ENCODE results near the gene HDAC5.

DNA sequence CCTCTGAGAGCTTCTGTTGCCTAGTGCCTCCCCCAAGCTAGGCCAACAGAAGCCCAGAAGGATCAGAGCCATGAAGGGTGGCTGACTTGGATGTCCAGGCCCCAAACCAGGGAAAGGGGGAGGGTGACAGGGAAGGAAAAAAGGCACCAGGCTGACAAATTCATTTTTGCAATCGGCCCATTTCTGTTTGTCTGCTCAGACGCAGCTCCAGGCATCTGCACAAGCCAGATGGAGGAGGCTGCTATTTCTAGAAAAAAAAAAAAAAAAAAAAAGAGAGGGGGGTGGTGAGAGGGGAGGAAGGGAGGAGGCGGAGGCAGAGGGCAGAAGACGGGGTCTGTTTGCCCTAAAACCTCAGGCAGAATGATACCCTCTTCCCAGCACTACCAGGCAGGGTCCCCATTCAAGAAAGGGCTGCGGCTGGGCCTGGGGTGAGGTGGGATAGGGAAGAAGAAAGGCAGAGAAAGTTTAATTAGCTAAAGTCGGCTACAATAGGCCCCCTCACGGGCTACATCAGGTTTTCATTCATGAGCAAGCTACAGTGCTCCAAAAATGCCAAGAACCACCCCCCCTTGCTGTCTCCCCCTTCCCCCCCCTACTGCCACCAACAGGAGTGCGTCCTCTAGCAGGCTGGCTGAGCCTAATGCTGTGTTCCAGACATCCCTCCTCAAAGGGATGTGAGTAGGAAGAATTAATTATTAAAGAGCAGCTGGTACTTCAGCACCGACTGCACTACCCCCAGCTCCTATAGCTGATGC is 2.4 kb downstream of the HDAC5 start:
- TF ChIP-seq, protein P1, sequence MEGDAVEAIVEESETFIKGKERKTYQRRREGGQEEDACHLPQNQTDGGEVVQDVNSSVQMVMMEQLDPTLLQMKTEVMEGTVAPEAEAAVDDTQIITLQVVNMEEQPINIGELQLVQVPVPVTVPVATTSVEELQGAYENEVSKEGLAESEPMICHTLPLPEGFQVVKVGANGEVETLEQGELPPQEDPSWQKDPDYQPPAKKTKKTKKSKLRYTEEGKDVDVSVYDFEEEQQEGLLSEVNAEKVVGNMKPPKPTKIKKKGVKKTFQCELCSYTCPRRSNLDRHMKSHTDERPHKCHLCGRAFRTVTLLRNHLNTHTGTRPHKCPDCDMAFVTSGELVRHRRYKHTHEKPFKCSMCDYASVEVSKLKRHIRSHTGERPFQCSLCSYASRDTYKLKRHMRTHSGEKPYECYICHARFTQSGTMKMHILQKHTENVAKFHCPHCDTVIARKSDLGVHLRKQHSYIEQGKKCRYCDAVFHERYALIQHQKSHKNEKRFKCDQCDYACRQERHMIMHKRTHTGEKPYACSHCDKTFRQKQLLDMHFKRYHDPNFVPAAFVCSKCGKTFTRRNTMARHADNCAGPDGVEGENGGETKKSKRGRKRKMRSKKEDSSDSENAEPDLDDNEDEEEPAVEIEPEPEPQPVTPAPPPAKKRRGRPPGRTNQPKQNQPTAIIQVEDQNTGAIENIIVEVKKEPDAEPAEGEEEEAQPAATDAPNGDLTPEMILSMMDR (IDR thresholded peaks at IDR 0.05; ENCODE audit: low read length), result no peak
- TF ChIP-seq EZH2 (IDR thresholded peaks at IDR 0.05; ENCODE audit: borderline replicate concordance, low read length), result no peak

Measured in OCI-LY1 (cell line).